ENCODE data around the gene CLPTM1L. TPM values are rescaled to one million over a fixed set of nuclear protein-coding genes. Genes with fewer than 3 reads are reported as not detected.

The CLPTM1L gene
- total and polyA plus RNA-seq, 2 donors (not counting 1 experiment from before 2014, with no cell fraction given), result 78.4 to 99.9 TPM

DNA sequence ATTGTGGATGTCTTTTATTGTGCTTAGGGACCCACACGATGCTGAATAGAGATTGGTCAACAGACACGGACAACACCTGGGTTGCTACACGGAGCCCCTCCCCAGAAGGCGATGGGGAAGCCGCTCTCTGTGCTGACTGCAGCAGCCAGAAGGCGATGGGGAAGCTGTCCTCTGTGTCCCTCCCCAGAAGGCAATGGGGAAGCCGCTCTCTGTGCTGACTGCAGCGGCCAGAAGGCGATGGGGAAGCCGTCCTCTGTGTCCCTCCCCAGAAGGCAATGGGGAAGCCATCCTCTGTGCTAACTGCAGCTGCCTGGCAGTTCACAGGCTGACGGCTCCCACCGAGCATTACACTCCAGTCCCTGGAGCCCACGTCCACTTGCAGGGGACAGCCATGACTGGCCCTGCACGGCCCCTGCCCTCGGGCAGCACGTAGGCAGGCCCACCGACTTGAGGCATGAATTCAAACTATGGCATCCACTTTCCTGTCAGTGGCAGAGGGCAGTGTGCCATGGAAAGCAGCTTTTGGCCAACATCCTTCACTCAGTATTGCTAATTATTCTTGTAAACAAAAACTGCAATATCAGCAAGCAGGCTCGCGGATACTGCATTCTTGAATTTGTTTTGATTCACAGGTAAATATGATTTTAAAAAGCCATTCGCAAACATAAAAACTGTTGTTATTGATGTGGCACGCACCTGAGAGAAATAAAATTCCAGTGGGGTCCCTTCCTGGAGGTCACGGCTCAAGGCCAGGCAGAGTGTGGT is 48.1 kb upstream of the CLPTM1L start:
- no peak overlapping the region for H3K4me3 Mint-ChIP-seq
- no peak overlapping the region for H3K27ac Mint-ChIP-seq
- H3K9ac ChIP-seq (ENCODE audit: low read length), result no peak overlapping the region
- no peak for TF ChIP-seq EZH2 (IDR thresholded peaks at IDR 0.05; ENCODE audit: borderline replicate concordance, insufficient read depth, low read depth, low read length, poor library complexity, severe bottlenecking)
- TF ChIP-seq CTCF (IDR thresholded peaks at IDR 0.05), result no peak
- ChIA-PET POLR2A (no interaction called here), CTCF (no interaction called here)
- H3K4me3 ChIP-seq (ENCODE audit: control extremely low read depth in 1 of 5, extremely low read depth in 1 of 5, insufficient read depth in 1 of 5, low read depth in 2 of 5, low read length in 4 of 5), result no peak overlapping the region
- H4K20me1 ChIP-seq (ENCODE audit: control insufficient read depth, insufficient read depth, low read length, poor library complexity, severe bottlenecking), result no peaks in the 10 kb centered on the region
- no peak overlapping the region for H3K4me2 ChIP-seq (replicated peaks; ENCODE audit: low read depth, low read length, poor library complexity, severe bottlenecking)
- H3K9me3 ChIP-seq (ENCODE audit: control extremely low read depth in 1 of 3, control insufficient read depth in 2 of 3, insufficient read depth in 1 of 3, low read length in 2 of 3), result no peaks in the 10 kb centered on the region
- no peaks in the 10 kb centered on the region for H3K9me3 Mint-ChIP-seq (ENCODE audit: insufficient read depth)
- no peaks in the 10 kb centered on the region for H3K4me1 Mint-ChIP-seq
- H3K27me3 Mint-ChIP-seq, result peaks cover 44% of the 10 kb centered on the region
- DNase-seq (no peak), ATAC-seq (ENCODE audit: low read depth) (no peak)
- no peaks in the 10 kb centered on the region for H3K79me2 ChIP-seq (ENCODE audit: control insufficient read depth, insufficient read depth, low read length)
- H3K27ac ChIP-seq (ENCODE audit: low read length in 2 of 2), result no peak overlapping the region
- no peaks in the 10 kb centered on the region for H3K36me3 ChIP-seq (replicated peaks in 1 of 2; ENCODE audit: control extremely low read depth in 1 of 2, control insufficient read depth in 1 of 2, extremely low read depth in 1 of 2, insufficient read depth in 2 of 2, low read length in 1 of 2)
- WGBS (ENCODE audit: insufficient coverage), result 54% methylated on average over 20 of the region's 22 CpGs
- H2AFZ ChIP-seq (ENCODE audit: insufficient read depth, low read depth, low read length, poor library complexity, severe bottlenecking), result no peak overlapping the region
- no peaks in the 10 kb centered on the region for H3K4me1 ChIP-seq (ENCODE audit: control insufficient read depth in 2 of 2, insufficient read depth in 2 of 2, low read length in 2 of 2)
- peaks cover 0 to 33% (median 4%) of the 10 kb centered on the region in 4 experiments for H3K27me3 ChIP-seq (replicated peaks in 1 of 4; ENCODE audit: control extremely low read depth in 1 of 4, control insufficient read depth in 3 of 4, insufficient read depth in 4 of 4, low read length in 3 of 4)
- intact Hi-C loops (cut with micrococcal nuclease), result no loop called here

GRCh38 chr5:1392261-1392660 is 47.4 kb upstream of the CLPTM1L start:
- Histone ChIP-seq H3K9ac (ENCODE audit: low read length) (no peak overlapping the region), H3K4me1 (ENCODE audit: control insufficient read depth in 2 of 2, insufficient read depth in 2 of 2, low read length in 2 of 2) (peaks cover 0 to under 1% of the 10 kb centered on the region in 2 donors), H2AFZ (ENCODE audit: insufficient read depth, low read depth, low read length, poor library complexity, severe bottlenecking) (no peak overlapping the region), H3K27me3 (replicated peaks in 1 of 4; ENCODE audit: control extremely low read depth in 1 of 4, control insufficient read depth in 3 of 4, insufficient read depth in 4 of 4, low read length in 3 of 4) (peaks cover 0 to 33% (median 4%) of the 10 kb centered on the region in 4 experiments), H3K4me2 (replicated peaks; ENCODE audit: low read depth, low read length, poor library complexity, severe bottlenecking) (no peak overlapping the region), H3K36me3 (replicated peaks in 1 of 2; ENCODE audit: control extremely low read depth in 1 of 2, control insufficient read depth in 1 of 2, extremely low read depth in 1 of 2, insufficient read depth in 2 of 2, low read length in 1 of 2) (no peaks in the 10 kb centered on the region), H3K9me3 (ENCODE audit: control extremely low read depth in 1 of 3, control insufficient read depth in 2 of 3, insufficient read depth in 1 of 3, low read length in 2 of 3) (no peaks in the 10 kb centered on the region), H3K79me2 (ENCODE audit: control insufficient read depth, insufficient read depth, low read length) (no peaks in the 10 kb centered on the region), H3K4me3 (ENCODE audit: control extremely low read depth in 1 of 5, extremely low read depth in 1 of 5, insufficient read depth in 1 of 5, low read depth in 2 of 5, low read length in 4 of 5) (no peak overlapping the region), H4K20me1 (ENCODE audit: control insufficient read depth, insufficient read depth, low read length, poor library complexity, severe bottlenecking) (no peaks in the 10 kb centered on the region), H3K27ac (ENCODE audit: low read length in 2 of 2) (no peak overlapping the region)
- peaks cover 3% of the 10 kb centered on the region for H3K4me1 Mint-ChIP-seq
- H3K9me3 Mint-ChIP-seq (ENCODE audit: insufficient read depth), result no peaks in the 10 kb centered on the region
- ChIA-PET POLR2A (no interaction called here), CTCF (no interaction called here)
- H3K27me3 Mint-ChIP-seq, result peaks cover 39% of the 10 kb centered on the region
- WGBS (ENCODE audit: insufficient coverage), result 74% methylated on average over 10 of the region's 11 CpGs
- H3K4me3 Mint-ChIP-seq, result no peak overlapping the region
- DNase-seq, result no peak
- ATAC-seq (ENCODE audit: low read depth), result no peak
- intact Hi-C loops (cut with micrococcal nuclease), result no loop called here
- TF ChIP-seq EZH2 (IDR thresholded peaks at IDR 0.05; ENCODE audit: borderline replicate concordance, insufficient read depth, low read depth, low read length, poor library complexity, severe bottlenecking) (no peak), CTCF (IDR thresholded peaks at IDR 0.05) (no peak)
- no peak overlapping the region for H3K27ac Mint-ChIP-seq
